Dendritic cell treated with granulocyte-macrophage colony-stimulating factor and Interleukin-4, amounts not matched to agents 40 ng/mL and 50 ng/mL, for 4 days (primary cell): ENCODE measurements around the gene ZNF841.

Source experiments
- H3K27ac Mint-ChIP-seq: one replicate; pipeline ENCODE4 v1.8.0; 2022; ENCODE audit warnings: mild to moderate bottlenecking, mixed read lengths
- H3K27me3 Mint-ChIP-seq: one replicate; pipeline ENCODE4 v1.8.0; 2022; ENCODE audit warnings: mild to moderate bottlenecking, mixed read lengths
- H3K36me3 Mint-ChIP-seq: one replicate; pipeline ENCODE4 v1.8.0; 2022; ENCODE audit warnings: low read depth, mixed read lengths
- H3K4me1 Mint-ChIP-seq: one replicate; pipeline ENCODE4 v1.8.0; 2022; ENCODE audit warnings: low read depth, mixed read lengths
- H3K4me3 Mint-ChIP-seq: one replicate; pipeline ENCODE4 v1.8.0; 2022; ENCODE audit warnings: mild to moderate bottlenecking, moderate library complexity, mixed read lengths
- H3K9me3 Mint-ChIP-seq: one replicate; pipeline ENCODE4 v1.8.0; 2022; ENCODE audit warnings: mixed read lengths
- intact Hi-C: fragments of 100-400 bp; cut with micrococcal nuclease; formaldehyde crosslinking; loops from one replicate; pipeline ENCODE4 v1.15.0; 2022

The ZNF841 gene

DNA sequence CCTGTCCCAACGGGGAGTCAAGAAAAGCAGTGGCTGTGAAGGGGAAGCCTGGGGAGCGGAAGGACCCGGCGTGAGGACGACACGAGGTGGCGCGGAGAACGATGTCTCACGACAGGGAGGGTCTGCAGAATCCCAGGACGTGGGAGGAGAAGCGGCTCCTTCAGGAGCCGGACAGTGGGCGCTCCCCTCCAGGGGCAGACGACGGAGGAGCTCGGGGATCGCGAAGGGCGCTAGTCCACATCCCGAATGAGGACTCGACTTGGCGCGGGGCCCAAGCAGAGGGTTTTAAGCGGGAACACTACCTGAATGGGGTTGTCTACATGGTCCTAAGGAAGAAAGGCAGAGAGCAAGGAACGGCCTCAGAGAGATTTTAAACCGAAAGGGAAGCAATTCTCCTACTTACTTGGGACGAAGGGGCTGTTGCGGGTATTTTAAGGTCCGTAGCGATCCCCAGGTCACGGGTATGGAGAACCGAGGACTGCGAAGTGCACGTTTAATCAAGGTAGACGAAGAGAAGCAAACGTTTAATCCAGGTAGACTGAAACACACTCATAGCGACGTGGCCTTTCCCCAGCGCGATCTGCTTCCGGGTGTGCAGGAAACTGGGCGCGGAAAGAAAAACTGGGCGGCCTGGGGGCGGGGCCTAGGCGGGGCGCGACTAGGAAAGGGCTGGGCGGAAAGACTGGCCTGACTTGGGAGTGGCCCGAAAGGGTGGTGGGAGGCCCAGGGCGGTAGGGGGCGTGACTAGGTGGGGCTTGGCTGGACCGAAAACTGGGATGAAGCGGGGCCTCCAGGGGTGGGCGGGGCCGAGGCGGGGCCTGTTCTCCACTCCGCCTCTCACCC lies at the start of gene ZNF841:
Gene ZNF841, minus strand, starts transcription at position 594 of the 843 bp plus-strand sequence. CDS start 10,964 bp downstream, outside the sequence.
- H3K27ac Mint-ChIP-seq = peak within 1 kb of the TSS; percentile 90
- peaks cover 92% of the 10 kb centered on the region for H3K9me3 Mint-ChIP-seq
- peaks cover 19% of the 10 kb centered on the region for H3K4me1 Mint-ChIP-seq
- peak within 1 kb of the TSS; percentile 88 for H3K4me3 Mint-ChIP-seq
- peaks cover 67% of the 10 kb centered on the region for H3K36me3 Mint-ChIP-seq
- H3K27me3 Mint-ChIP-seq = no peaks in the 10 kb centered on the region
- intact Hi-C loops = no loop called here

DNA sequence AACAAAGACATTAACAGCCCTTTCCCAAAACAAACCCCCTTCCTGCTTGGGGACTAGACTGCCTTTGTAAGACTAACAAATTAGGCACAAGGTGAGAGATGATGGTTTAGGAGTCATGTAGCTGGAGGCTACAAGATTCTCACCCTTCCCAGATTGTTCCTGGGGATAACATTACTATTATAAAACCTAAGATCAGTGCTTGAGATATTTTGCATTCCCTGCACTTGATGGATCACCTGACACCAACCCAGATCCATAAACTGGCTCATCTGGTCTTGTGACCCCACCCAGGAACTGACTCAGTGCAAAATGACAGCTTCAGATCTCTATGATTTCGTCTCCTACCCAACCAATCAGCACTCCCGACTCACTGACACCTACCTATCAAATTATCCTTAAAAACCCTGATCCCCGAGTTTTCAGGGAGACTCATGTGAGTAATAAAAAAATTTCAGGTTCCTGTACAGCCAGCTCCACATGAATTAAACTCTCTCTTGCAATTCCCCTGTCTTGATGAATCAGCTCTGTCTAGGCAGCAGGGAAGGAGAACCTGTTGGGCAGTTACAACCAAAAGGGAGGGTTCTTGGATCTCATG lies 46.5 kb upstream of the ZNF841 start:
- no peak overlapping the region for H3K27ac Mint-ChIP-seq
- peaks cover 57% of the 10 kb centered on the region for H3K9me3 Mint-ChIP-seq
- H3K27me3 Mint-ChIP-seq = no peaks in the 10 kb centered on the region
- H3K4me1 Mint-ChIP-seq = peaks cover 18% of the 10 kb centered on the region
- peaks cover 26% of the 10 kb centered on the region for H3K36me3 Mint-ChIP-seq
- intact Hi-C loops = no loop called here
- H3K4me3 Mint-ChIP-seq = no peak overlapping the region

DNA sequence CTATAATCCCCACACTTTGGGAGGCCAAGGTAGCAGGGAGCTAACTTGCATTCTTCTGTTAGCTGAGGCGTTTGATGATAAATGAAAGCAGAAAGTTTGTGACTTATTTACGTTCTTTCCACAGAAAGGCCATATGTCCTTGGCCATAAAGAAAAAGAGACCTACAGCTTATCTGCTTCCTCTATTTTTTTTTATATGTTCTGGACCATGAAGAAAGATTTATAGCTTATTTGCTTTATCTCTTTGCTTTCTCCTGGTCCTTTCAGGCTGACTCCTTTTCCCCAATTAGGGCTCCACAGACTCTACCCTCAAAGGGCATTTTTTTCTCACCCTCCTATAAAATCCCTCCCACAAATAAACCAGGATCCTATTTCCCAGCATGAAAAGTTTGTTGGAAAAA lies 45.6 kb upstream of the ZNF841 start:
- intact Hi-C loops = no loop called here
- H3K4me3 Mint-ChIP-seq = no peak overlapping the region
- H3K27ac Mint-ChIP-seq = no peak overlapping the region
- H3K9me3 Mint-ChIP-seq = peaks cover 48% of the 10 kb centered on the region
- H3K27me3 Mint-ChIP-seq = no peaks in the 10 kb centered on the region
- H3K4me1 Mint-ChIP-seq = peaks cover 18% of the 10 kb centered on the region
- H3K36me3 Mint-ChIP-seq = peaks cover 35% of the 10 kb centered on the region

DNA sequence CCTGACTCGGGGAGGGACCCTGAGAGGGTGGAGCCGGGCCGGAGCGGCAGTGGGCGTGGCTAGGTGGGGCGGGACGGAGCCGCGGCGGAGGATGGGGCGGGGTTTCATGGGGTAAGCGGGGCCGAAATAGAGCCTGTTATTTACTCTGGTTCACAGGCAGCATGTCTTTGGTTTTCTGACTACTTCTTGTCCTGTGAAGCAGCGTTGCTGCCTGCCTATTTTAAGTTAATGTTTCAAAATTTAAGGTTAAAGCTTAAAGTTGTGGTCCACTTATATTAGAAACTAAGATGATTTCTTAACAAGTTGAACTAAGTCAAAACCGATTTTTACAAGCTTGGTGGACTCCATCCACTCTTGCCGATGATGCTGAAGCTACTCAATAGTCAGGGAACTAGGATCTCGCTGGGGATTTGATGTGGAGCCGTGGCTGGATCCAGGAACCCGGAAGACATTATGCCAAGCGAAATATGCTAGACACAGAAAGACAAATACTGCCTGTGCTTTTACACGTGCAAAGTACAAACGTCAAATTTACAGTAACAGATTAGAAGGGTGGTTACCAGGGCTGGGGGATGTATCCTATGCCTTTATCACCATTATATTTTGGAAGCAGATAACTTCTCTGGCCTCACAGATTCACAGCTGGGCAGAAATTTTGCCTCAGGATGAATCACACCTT lies 44.6 kb upstream of the ZNF841 start:
- Mint-ChIP-seq H3K27ac (peak overlapping the region; percentile 98), H3K36me3 (peaks cover 45% of the 10 kb centered on the region), H3K27me3 (no peaks in the 10 kb centered on the region), H3K4me3 (peak overlapping the region; percentile 93), H3K4me1 (peaks cover 18% of the 10 kb centered on the region), H3K9me3 (peaks cover 45% of the 10 kb centered on the region)
- intact Hi-C loops = no loop called here

DNA sequence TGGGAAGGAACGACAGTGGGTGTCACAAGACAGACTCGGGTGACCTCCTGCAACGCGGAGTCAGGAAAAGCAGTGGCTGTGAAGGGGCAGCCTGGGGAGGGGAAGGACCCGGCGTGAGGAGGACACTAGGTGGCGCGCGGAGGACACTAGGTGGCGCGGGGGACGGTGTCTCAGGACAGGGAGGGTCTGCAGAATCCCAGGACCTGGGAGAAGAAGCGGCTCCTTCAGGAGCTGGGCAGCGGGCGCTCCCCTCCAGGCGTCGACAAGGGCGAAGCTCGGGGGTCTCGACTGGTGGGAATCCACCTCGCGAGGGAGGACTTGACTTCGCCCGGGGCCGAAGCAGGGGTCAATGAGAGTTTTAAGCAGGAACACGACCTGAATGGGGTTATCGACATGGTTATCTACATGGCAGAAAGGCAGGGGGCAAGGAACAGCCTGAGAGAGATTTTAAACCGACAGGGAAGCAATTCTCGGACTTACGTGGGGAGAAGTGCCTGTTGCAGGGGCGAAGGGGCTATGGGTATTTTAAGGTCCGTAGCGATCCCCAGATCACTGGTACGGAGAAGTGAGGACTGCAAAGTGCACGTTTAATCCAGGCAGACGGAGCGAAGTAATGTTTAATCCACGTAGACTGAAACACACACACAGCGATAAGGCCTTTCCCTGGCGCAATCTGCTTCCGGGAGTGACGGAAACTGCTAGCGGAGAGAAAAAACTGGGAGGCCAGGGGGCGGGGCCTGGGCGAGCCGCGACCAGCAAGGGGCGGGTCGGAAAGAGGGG lies 43.9 kb upstream of the ZNF841 start, which contains the start of gene ZNF616:
Gene ZNF616, minus strand, starts transcription at position 687 of the 780 bp plus-strand sequence. CDS start 9,426 bp downstream, outside the sequence.
- peak within 1 kb of the TSS; percentile 98 for H3K27ac Mint-ChIP-seq
- peak within 1 kb of the TSS; percentile 93 for H3K4me3 Mint-ChIP-seq
- peaks cover 52% of the 10 kb centered on the region for H3K36me3 Mint-ChIP-seq
- peaks cover 18% of the 10 kb centered on the region for H3K4me1 Mint-ChIP-seq
- intact Hi-C loops = loop anchor here (1.0 to 2.0 kb wide), 2 partner anchors 51 to 97 kb away; partner anchors contain the start of gene PPP2R1A
- no peaks in the 10 kb centered on the region for H3K27me3 Mint-ChIP-seq
- peaks cover 45% of the 10 kb centered on the region for H3K9me3 Mint-ChIP-seq

DNA sequence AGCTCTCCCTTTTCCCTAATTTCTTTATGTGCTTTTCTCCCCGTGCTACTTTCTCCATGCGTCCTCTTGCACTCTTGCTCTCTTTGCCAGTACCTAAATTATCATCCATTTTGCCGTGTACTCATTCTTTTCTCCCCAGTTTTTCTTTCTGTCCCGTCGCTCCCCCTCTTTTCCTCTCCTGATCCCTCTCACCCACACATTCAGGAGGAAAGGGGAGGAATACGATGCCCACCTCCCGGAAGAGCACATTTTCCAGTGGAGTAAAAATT lies 43.4 kb upstream of the ZNF841 start:
- Mint-ChIP-seq H3K27ac (peak overlapping the region; percentile 98), H3K4me3 (peak overlapping the region; percentile 93), H3K9me3 (peaks cover 47% of the 10 kb centered on the region), H3K4me1 (peaks cover 18% of the 10 kb centered on the region), H3K27me3 (no peaks in the 10 kb centered on the region), H3K36me3 (peaks cover 57% of the 10 kb centered on the region)
- intact Hi-C loops = loop anchor here (1.0 to 2.0 kb wide), 2 partner anchors 51 to 98 kb away; partner anchors contain the start of gene PPP2R1A

DNA sequence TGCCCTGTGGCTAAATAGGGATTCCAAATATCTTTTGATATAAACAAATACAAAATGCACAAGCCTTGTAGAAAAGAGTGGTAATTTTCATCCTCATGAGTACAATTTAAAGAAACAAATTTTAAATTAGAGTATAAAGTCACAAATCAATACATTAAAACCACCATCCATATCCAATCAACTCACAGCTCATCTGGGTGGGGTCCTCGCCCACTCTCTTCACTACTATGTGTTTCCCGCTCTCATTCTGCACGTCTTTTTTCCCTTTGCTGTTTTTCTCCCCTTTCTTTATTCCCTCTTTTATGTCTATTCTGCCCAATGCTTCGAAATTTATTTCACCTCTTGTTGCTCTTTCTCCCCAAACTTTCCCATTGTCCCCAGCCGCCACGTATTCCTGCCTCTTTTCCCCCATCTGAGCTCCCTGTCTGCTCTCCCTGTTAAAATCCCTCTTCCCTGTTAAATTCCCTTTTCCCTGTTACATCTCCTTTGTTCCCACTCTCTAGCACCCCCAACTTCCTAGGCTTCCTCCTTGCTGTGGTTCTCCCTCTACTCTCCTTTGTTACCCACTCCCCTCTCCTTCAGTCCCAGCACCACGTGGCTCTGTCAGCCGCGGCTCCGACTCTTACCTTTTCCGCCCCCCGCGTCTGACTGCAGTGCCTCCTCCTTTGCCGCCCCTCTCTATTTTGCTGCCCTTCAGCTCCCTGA lies 42.9 kb upstream of the ZNF841 start:
- no peaks in the 10 kb centered on the region for H3K27me3 Mint-ChIP-seq
- peaks cover 18% of the 10 kb centered on the region for H3K4me1 Mint-ChIP-seq
- intact Hi-C loops = loop anchor here (2.0 kb wide), 1 partner anchor 98 kb away; no protein-coding TSS in a partner anchor
- peak overlapping the region; percentile 98 for H3K27ac Mint-ChIP-seq
- peaks cover 51% of the 10 kb centered on the region for H3K9me3 Mint-ChIP-seq
- H3K36me3 Mint-ChIP-seq = peaks cover 62% of the 10 kb centered on the region
- peak overlapping the region; percentile 93 for H3K4me3 Mint-ChIP-seq

DNA sequence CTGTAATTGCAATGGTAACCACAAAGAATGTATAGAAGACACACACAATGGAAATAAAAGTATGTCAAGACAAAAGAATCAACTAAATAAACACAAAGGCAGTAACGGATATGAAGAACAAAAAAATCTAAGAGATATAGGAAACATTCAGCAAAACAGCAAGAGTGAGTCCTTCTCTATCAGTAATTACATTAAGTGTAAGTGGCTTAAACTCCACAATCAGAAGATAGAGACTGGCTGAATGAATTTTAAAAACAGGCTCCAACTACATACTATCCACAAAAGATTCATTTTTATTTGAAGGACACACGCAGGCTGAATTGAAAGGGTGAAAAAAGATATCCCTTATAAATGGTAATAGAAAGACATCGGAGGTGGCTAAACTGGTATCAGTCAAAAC lies 24.7 kb upstream of the ZNF841 start:
- intact Hi-C loops = no loop called here
- no peak overlapping the region for H3K27ac Mint-ChIP-seq
- peaks cover 98% of the 10 kb centered on the region for H3K36me3 Mint-ChIP-seq
- no peaks in the 10 kb centered on the region for H3K27me3 Mint-ChIP-seq
- H3K4me1 Mint-ChIP-seq = no peaks in the 10 kb centered on the region
- H3K4me3 Mint-ChIP-seq = no peak overlapping the region
- peaks cover 86% of the 10 kb centered on the region for H3K9me3 Mint-ChIP-seq

DNA sequence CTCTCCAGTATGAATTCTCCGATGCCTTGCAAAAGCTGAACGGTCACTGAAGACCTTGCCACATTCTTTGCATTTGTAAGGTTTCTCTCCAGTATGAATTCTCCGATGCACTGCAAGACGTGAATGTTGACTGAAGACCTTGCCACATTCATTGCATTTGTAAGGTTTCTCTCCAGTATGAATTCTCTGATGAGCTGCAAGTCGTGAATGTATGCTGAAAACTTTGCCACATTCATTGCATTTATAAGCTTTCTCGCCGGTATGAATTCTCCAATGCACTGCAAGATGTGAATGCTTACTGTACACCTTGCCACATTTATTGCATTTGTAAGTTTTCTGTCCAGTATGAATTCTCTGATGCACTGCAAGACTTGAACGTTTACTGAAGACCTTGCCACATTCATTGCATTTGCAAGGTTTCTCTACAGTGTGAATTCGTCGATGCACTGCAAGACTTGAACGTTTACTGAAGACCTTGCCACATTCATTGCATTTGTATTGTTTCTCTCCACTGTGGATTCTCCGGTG lies 20.0 kb upstream of the ZNF841 start:
- peaks cover 94% of the 10 kb centered on the region for H3K9me3 Mint-ChIP-seq
- peaks cover 62% of the 10 kb centered on the region for H3K36me3 Mint-ChIP-seq
- H3K27ac Mint-ChIP-seq = no peak overlapping the region

DNA sequence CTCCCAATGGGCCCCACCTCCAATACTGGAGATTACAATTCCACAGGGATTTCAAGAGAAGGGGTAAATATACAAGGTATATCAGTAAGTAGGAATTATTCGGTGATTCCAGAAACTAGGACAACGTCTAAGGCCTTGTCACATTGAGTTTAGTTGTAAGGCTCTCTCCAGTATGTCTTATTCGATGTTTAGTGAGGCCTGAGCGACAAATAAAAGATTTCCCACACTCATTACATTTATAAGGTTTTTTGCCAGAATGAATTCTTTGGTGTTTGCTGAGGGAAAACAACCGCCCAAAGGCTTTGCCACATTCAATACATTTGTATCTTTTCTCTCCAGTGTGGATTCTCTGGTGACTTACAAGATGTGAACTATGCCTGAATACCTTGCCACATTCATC lies 19.1 kb upstream of the ZNF841 start:
- no peak overlapping the region for H3K4me3 Mint-ChIP-seq
- H3K9me3 Mint-ChIP-seq = peaks cover 94% of the 10 kb centered on the region
- no peaks in the 10 kb centered on the region for H3K27me3 Mint-ChIP-seq
- H3K36me3 Mint-ChIP-seq = peaks cover 53% of the 10 kb centered on the region
- no peaks in the 10 kb centered on the region for H3K4me1 Mint-ChIP-seq
- no peak overlapping the region for H3K27ac Mint-ChIP-seq
- intact Hi-C loops = no loop called here

More for the DNA sequence above, 20.0 kb upstream of the ZNF841 start:
- no peak overlapping the region for H3K4me3 Mint-ChIP-seq
- H3K4me1 Mint-ChIP-seq = no peaks in the 10 kb centered on the region
- no peaks in the 10 kb centered on the region for H3K27me3 Mint-ChIP-seq
- intact Hi-C loops = no loop called here

DNA sequence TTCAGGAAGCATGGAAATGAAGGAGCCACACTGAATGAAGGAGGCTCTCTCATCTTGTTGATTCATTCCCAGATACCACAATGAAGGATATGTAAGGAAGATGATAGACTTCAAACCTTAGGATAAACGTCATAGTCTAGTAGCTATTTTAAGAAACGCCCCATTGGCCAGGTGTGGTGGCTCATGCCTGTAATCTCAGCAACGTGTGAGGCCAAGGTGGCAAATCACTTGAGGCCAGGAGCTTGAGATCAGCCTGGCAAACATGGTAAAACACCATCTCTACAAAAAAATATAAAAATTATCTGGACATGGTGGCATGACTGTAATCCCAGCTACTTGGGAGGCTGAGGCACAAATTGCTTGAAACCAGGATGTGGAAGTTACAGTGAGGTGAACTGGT lies 17.1 kb upstream of the ZNF841 start:
- Mint-ChIP-seq H3K27me3 (no peaks in the 10 kb centered on the region), H3K4me1 (no peaks in the 10 kb centered on the region), H3K4me3 (no peak overlapping the region), H3K27ac (no peak overlapping the region), H3K36me3 (peaks cover 33% of the 10 kb centered on the region), H3K9me3 (peaks cover 90% of the 10 kb centered on the region)
- intact Hi-C loops = no loop called here

DNA sequence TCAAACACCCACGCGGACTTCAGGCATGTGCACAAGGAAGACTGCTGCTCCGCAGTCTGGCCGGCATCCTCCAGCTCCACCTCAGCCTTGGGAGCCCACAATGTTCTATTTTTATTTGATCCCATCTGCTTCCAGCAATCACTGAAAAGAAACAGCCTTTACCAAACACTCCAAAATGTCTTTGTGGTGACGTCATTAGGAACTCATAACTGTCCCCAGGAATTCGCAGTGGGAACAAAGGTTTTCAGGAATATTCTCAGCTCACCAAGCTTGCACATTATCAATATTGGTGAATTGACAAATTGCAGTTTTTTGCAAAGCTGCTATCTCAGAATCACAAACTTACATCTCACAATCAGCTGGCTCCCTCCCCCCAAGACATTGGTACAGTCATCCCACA lies 15.2 kb upstream of the ZNF841 start:
- H3K27ac Mint-ChIP-seq = no peak overlapping the region

DNA sequence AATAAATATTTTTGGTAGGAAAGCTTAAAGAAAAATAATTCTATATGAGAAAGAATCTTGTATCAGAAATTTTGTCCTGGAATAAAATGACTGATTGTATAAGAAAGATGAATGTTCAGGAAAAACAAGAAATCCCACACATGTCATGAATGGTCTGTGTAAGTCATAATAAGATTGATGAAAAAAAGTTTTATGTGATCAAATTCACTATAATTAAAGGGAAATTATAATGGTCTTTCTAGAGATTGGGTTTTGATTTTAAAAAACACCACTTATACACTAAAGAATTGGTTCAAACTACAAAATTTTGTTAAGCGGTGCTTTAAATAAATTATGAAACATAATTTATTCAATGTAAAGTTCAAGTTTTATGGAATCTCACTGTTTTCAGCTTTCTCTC lies 7.2 kb upstream of the ZNF841 start:
- Mint-ChIP-seq H3K27me3 (no peaks in the 10 kb centered on the region), H3K4me3 (no peak overlapping the region), H3K27ac (no peak overlapping the region), H3K4me1 (no peaks in the 10 kb centered on the region), H3K36me3 (no peaks in the 10 kb centered on the region), H3K9me3 (peaks cover 75% of the 10 kb centered on the region)
- intact Hi-C loops = no loop called here

More for the DNA sequence above, 15.2 kb upstream of the ZNF841 start:
- H3K4me3 Mint-ChIP-seq = no peak overlapping the region
- no peaks in the 10 kb centered on the region for H3K27me3 Mint-ChIP-seq
- no peaks in the 10 kb centered on the region for H3K4me1 Mint-ChIP-seq
- peaks cover 91% of the 10 kb centered on the region for H3K9me3 Mint-ChIP-seq
- intact Hi-C loops = no loop called here
- H3K36me3 Mint-ChIP-seq = peaks cover 16% of the 10 kb centered on the region
